HL-60 (cell line): ENCODE measurements around the gene GZMM.
A peak's percentile ranks its signal among the peaks of the same experiment; 100 is the strongest.

ENCODE experiments used
- CTCF ChIP-seq: IDR thresholded peaks from one replicate; pipeline ENCODE4 v1.5.1; 2011; ENCODE audit warnings: low read length, control low read depth, inconsistent platforms; ENCODE audit not compliant: insufficient read depth
- POLR2AphosphoS5 ChIP-seq: IDR thresholded peaks from 2 replicates; pipeline ENCODE4 v1.6.1; 2012; ENCODE audit warnings: low read depth

- peak; percentile 46 for TF ChIP-seq POLR2AphosphoS5
- TF ChIP-seq CTCF, result peak; percentile 98
Observed at GRCh38 chr19:510606-511100, 33.2 kb upstream of the GZMM start.
